Choroid plexus epithelial cell (primary cell): ENCODE results near the gene HOXC9.
A peak's percentile ranks its signal among the peaks of the same experiment; 100 is the strongest.

ENCODE experiments used
- DNase-seq: peaks from one replicate; pipeline ENCODE4 v3.0.0-alpha.2; 2010; ENCODE audit warnings: low read depth
- H3K4me3 ChIP-seq: 2 replicates; pipeline ENCODE4 v1.5.1; 2011; ENCODE audit warnings: low read depth, mild to moderate bottlenecking, control low read depth, low read length, moderate library complexity
- CTCF ChIP-seq: conservative IDR thresholded peaks from 2 replicates; pipeline ENCODE4 v1.5.1; 2011; ENCODE audit warnings: low read depth, mild to moderate bottlenecking, control low read depth, inconsistent platforms, low read length, moderate library complexity

The HOXC9 gene

GRCh38 chr12:53985994-53986685, 13.8 kb upstream of the HOXC9 start:
- no peak for DNase-seq
- no peak overlapping the region for H3K4me3 ChIP-seq
- no peak for TF ChIP-seq CTCF

- no peak overlapping the region for H3K4me3 ChIP-seq
- TF ChIP-seq CTCF, result no peak
- no peak for DNase-seq
These were observed 13.1 kb upstream of the HOXC9 start for GRCh38 chr12:53986686-53987483.

GRCh38 chr12:53987787-53988230, 12.2 kb upstream of the HOXC9 start:
- no peak overlapping the region for H3K4me3 ChIP-seq
- TF ChIP-seq CTCF, result no peak

GRCh38 chr12:53988541-53989226, 11.3 kb upstream of the HOXC9 start:
- no peak overlapping the region for H3K4me3 ChIP-seq
- no peak for TF ChIP-seq CTCF
- no peak for DNase-seq

More at GRCh38 chr12:53987787-53988230, 12.2 kb upstream of the HOXC9 start:
- no peak for DNase-seq

GRCh38 chr12:53989227-53990113, 10.5 kb upstream of the HOXC9 start:
- H3K4me3 ChIP-seq, result no peak overlapping the region
- peak; percentile 66 for DNase-seq
- TF ChIP-seq CTCF, result peak; percentile 64

- no peak for TF ChIP-seq CTCF
- no peak for DNase-seq
- H3K4me3 ChIP-seq, result no peak overlapping the region
These were observed 9.5 kb upstream of the HOXC9 start for GRCh38 chr12:53990311-53991076.
